MM.1S (cell line): ENCODE measurements around the gene TNRC6C.

ENCODE experiments used
- CTCF ChIP-seq: fragments of 300-600 bp; sonication (generic); IDR thresholded peaks from 2 replicates; pipeline ENCODE4 v1.5.1; 2016; ENCODE audit warnings: antibody characterized with exemption, low read length, mixed read lengths
- EZH2 ChIP-seq: fragments of 300-600 bp; sonication (generic); optimal IDR thresholded peaks from 2 replicates; pipeline ENCODE3; 2017; ENCODE audit warnings: low read depth, mild to moderate bottlenecking, antibody characterized with exemption, low read length, mixed read lengths

DNA sequence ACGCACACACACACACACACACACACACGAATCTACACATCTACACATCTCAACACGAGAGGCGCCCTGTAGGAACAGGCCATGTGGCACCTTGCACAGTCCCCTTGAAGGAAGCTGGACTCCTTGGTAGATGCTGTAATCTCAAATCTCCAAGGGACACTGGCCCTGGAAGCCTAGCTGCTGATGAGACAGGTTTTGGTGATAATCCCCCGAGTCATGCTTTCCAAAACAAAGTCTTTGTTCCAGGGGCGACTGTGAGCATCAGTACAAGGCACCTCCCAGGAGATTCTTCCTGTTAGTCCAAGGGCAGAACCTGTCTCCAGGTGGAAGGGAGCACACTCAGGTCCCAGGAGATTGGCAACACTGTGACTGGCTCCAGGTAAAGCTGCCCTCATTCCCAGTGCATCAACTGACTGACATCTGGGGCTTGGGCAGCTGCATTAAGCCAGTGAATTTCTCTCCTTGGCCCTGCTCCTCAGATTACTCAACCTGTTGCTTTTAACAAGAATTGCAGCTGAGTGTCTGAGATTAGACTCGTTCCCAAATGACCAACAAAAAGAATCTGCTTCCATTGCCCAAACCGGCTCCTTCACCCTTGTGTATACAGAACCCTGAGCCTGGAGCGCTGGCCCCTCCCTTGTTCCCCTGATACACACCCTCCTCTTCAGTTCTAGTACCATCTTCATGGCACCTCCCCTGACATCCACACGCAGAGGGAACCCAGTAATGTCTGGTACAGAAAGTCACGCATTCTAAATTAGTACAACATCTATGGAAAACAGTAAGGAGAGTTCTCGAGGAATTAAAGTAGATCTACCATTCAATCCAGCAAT is 13.9 kb upstream of the TNRC6C start:
- TF ChIP-seq CTCF (no peak), EZH2 (no peak)
